CD14-positive monocyte (primary cell): ENCODE results near the gene ARRB1. TPM values are rescaled to one million over a fixed set of nuclear protein-coding genes. Genes with fewer than 3 reads are reported as not detected.

Source experiments
- DNase-seq, 3 donors: peaks; one replicate each; pipeline ENCODE4 v3.0.0-alpha.2; 2011 to 2022
- H2AFZ ChIP-seq: 2 replicates; pipeline ENCODE4 v1.6.0; 2012; ENCODE audit warnings: mild to moderate bottlenecking, low read depth, low read length, inconsistent platforms; ENCODE audit not compliant: insufficient read depth, poor library complexity, severe bottlenecking
- H3K27ac ChIP-seq, 2 donors: 1 replicate in 1 of 2; 2 replicates in 1 of 2; pipeline ENCODE4 v1.5.1; 2012 to 2013; ENCODE audit warnings: low read length in 2 of 2, control low read depth in 1 of 2, inconsistent platforms in 1 of 2, low read depth in 1 of 2, mild to moderate bottlenecking in 1 of 2
- H3K27me3 ChIP-seq, 2 donors: one replicate each; pipeline versions ENCODE4 v1.6.0 to v1.6.1; 2011 to 2013; ENCODE audit warnings: low read length in 2 of 2; ENCODE audit not compliant: control insufficient read depth in 2 of 2, insufficient read depth in 2 of 2
- H3K36me3 ChIP-seq, 2 donors: replicated peaks in 1 of 2; 1 replicate in 1 of 2; 2 replicates in 1 of 2; pipeline versions ENCODE4 v1.5.1 to v1.6.1; 2012 to 2013; ENCODE audit warnings: low read length in 2 of 2, control low read depth in 1 of 2, inconsistent platforms in 1 of 2, mild to moderate bottlenecking in 1 of 2; ENCODE audit not compliant: insufficient read depth in 2 of 2, control insufficient read depth in 1 of 2
- H3K4me1 ChIP-seq, 2 donors: 1 replicate in 1 of 2; 2 replicates in 1 of 2; pipeline versions ENCODE4 v1.5.1 to v1.6.1; 2012 to 2013; ENCODE audit warnings: low read length in 2 of 2, control low read depth in 1 of 2, inconsistent platforms in 1 of 2, mild to moderate bottlenecking in 1 of 2, moderate library complexity in 1 of 2; ENCODE audit not compliant: insufficient read depth in 2 of 2, control insufficient read depth in 1 of 2
- H3K4me2 ChIP-seq: replicated peaks from 2 replicates; pipeline ENCODE3; 2012; ENCODE audit warnings: low read length, moderate library complexity, mild to moderate bottlenecking; ENCODE audit not compliant: poor library complexity, severe bottlenecking; ENCODE audit errors: extremely low read depth
- H3K4me3 ChIP-seq, 3 experiments: fragments of 200-600 bp in 1 of 3; sonication (generic) in 1 of 3; replicated peaks in 1 of 3; 1 replicate in 2 of 3; 2 replicates in 1 of 3; pipeline ENCODE4 v1.5.1; 2011 to 2013; ENCODE audit warnings: low read length in 3 of 3, mild to moderate bottlenecking in 3 of 3, control low read depth in 2 of 3, low read depth in 2 of 3, inconsistent platforms in 1 of 3, moderate library complexity in 1 of 3
- H3K79me2 ChIP-seq: 2 replicates; pipeline ENCODE4 v1.6.0; 2012; ENCODE audit warnings: mild to moderate bottlenecking, control low read depth, inconsistent platforms, low read length, moderate library complexity; ENCODE audit not compliant: insufficient read depth
- H3K9ac ChIP-seq: 2 replicates; pipeline ENCODE4 v1.6.0; 2017; ENCODE audit warnings: low read length, mild to moderate bottlenecking; ENCODE audit not compliant: insufficient read depth, poor library complexity, severe bottlenecking
- H3K9me3 ChIP-seq, 2 donors: replicated peaks in 1 of 2; 1 replicate in 1 of 2; 2 replicates in 1 of 2; pipeline versions ENCODE4 v1.5.1 to v1.6.1; 2012 to 2013; ENCODE audit warnings: low read length in 2 of 2, control low read depth in 1 of 2; ENCODE audit not compliant: control insufficient read depth in 1 of 2, insufficient read depth in 1 of 2
- H4K20me1 ChIP-seq: 2 replicates; pipeline ENCODE4 v1.6.0; 2012; ENCODE audit warnings: mild to moderate bottlenecking, low read length, control low read depth, moderate library complexity; ENCODE audit not compliant: insufficient read depth
- H3K27ac Mint-ChIP-seq, 7 donors: one replicate each; pipeline ENCODE4 v1.8.0; 2020; ENCODE audit warnings: mild to moderate bottlenecking in 7 of 7, mixed read lengths in 7 of 7, moderate library complexity in 6 of 7, inconsistent platforms in 2 of 7
- H3K27me3 Mint-ChIP-seq, 3 donors: one replicate each; pipeline ENCODE4 v1.8.0; 2021 to 2022; ENCODE audit warnings: low read depth in 3 of 3, mild to moderate bottlenecking in 3 of 3, mixed read lengths in 3 of 3, moderate library complexity in 3 of 3, inconsistent platforms in 1 of 3
- H3K36me3 Mint-ChIP-seq, 2 donors: one replicate each; pipeline ENCODE4 v1.8.0; 2020; ENCODE audit warnings: mixed read lengths in 2 of 2, inconsistent platforms in 1 of 2, mild to moderate bottlenecking in 1 of 2
- H3K4me1 Mint-ChIP-seq: one replicate; pipeline ENCODE4 v1.8.0; 2020; ENCODE audit warnings: mild to moderate bottlenecking, mixed read lengths
- H3K4me3 Mint-ChIP-seq, 2 donors: one replicate each; pipeline ENCODE4 v1.8.0; 2020; ENCODE audit warnings: mild to moderate bottlenecking in 2 of 2, mixed read lengths in 2 of 2, moderate library complexity in 1 of 2
- H3K9me3 Mint-ChIP-seq, 7 donors: one replicate each; pipeline ENCODE4 v1.8.0; 2020 to 2022; ENCODE audit warnings: mixed read lengths in 7 of 7, mild to moderate bottlenecking in 6 of 7, moderate library complexity in 6 of 7, inconsistent platforms in 2 of 7
- CTCF ChIP-seq: fragments of 200-600 bp; IDR thresholded peaks from one replicate; pipeline ENCODE4 v1.8.0; 2022; ENCODE audit warnings: antibody characterized with exemption, mild to moderate bottlenecking
- WGBS: methylation state at CpG from one replicate; pipeline ENCODE4 v1.1.5; 2013; ENCODE audit warnings: missing lambda C conversion rate; ENCODE audit not compliant: insufficient coverage; 5-methylcytosine and 5-hydroxymethylcytosine counted together
- intact Hi-C, 2 donors: fragments of 100-400 bp; cut with micrococcal nuclease; formaldehyde crosslinking; loops; one replicate each; pipeline versions ENCODE4 v1.15.0 to v1.15.1; 2023
- polyA plus RNA-seq, 3 donors: library from polyadenylated mRNA; depleted of rRNA in 1 of 3; unstranded in 2 of 3; stranded (reverse) in 1 of 3; fragments of 300-500 nt in 2 of 3; fragments of >200 nt in 1 of 3; fragmentation: Illumina TruSeq in 2 of 3; gene quantifications; 1 replicate in 2 of 3; 2 replicates in 1 of 3; pipeline ENCODE4 v1.2.3, GENCODE V29; 2012 to 2021

ARRB1 gene
- polyA plus RNA-seq, 3 donors, result 52.6 to 114 (median 66.5) TPM

GRCh38 chr11:75241036-75241905 lies 110.2 kb downstream of the ARRB1 start:
- H3K4me3 ChIP-seq, result peak overlapping the region in 1 of 3 experiments; percentile 59
- intact Hi-C loops, result loop anchor here in 1 of 2 donors (2.0 to 5.0 kb wide), 2 partner anchors 34 to 98 kb away; no protein-coding TSS in a partner anchor
- H3K9ac ChIP-seq, result no peak overlapping the region
- peaks cover 0 to 15% of the 10 kb centered on the region in 2 donors for H3K9me3 ChIP-seq
- peaks cover 8 to 22% of the 10 kb centered on the region in 2 donors for H3K4me1 ChIP-seq
- peaks cover 54 to 70% (median 68%) of the 10 kb centered on the region in 3 donors for H3K27me3 Mint-ChIP-seq
- under 1% methylated on average over 140 of the region's 140 CpGs for WGBS
- no peak overlapping the region for H3K27ac Mint-ChIP-seq
- peak; percentile 96 for TF ChIP-seq CTCF
- H3K27me3 ChIP-seq, result peaks cover 44 to 66% of the 10 kb centered on the region in 2 donors
- no peaks in the 10 kb centered on the region for H3K79me2 ChIP-seq
- H3K36me3 Mint-ChIP-seq, result peaks cover 4 to 6% of the 10 kb centered on the region in 2 donors
- H3K9me3 Mint-ChIP-seq, result peaks cover 0 to 18% (median 9%) of the 10 kb centered on the region in 7 donors
- no peaks in the 10 kb centered on the region for H3K36me3 ChIP-seq
- peak overlapping the region; percentile 64 to 80 for H3K4me3 Mint-ChIP-seq
- no peak overlapping the region for H3K27ac ChIP-seq
- no peaks in the 10 kb centered on the region for H4K20me1 ChIP-seq
- peak overlapping the region; percentile 61 for H2AFZ ChIP-seq
- peak; percentile 80 to 83 (median 83) for DNase-seq
- H3K4me2 ChIP-seq, result peak overlapping the region; percentile 69
- H3K4me1 Mint-ChIP-seq, result peaks cover 8% of the 10 kb centered on the region

GRCh38 chr11:75240311-75241035 lies 111.0 kb downstream of the ARRB1 start, which contains the start of gene TPBGL:
Gene TPBGL (plus strand): TSS chr11:75240774. CDS start chr11:75241050, 276 bp downstream.
- Mint-ChIP-seq H3K4me1 (peaks cover 8% of the 10 kb centered on the region), H3K9me3 (peaks cover 0 to 18% (median 10%) of the 10 kb centered on the region in 7 donors), H3K4me3 (peak within 1 kb of the TSS; percentile 47 to 81), H3K27me3 (peaks cover 58 to 72% (median 69%) of the 10 kb centered on the region in 3 donors), H3K27ac (no peak within 1 kb of the TSS), H3K36me3 (peaks cover 4 to 6% of the 10 kb centered on the region in 2 donors)
- Histone ChIP-seq H3K9me3 (peaks cover 0 to 15% of the 10 kb centered on the region in 2 donors), H3K27me3 (peaks cover 44 to 66% of the 10 kb centered on the region in 2 donors), H2AFZ (peak within 1 kb of the TSS; percentile 46), H3K4me1 (peaks cover 8 to 22% of the 10 kb centered on the region in 2 donors), H3K4me2 (peak within 1 kb of the TSS; percentile 69), H3K36me3 (no peaks in the 10 kb centered on the region), H3K79me2 (no peaks in the 10 kb centered on the region), H3K27ac (no peak within 1 kb of the TSS), H3K4me3 (peak within 1 kb of the TSS in 1 of 3 experiments; percentile 59), H3K9ac (no peak within 1 kb of the TSS), H4K20me1 (no peaks in the 10 kb centered on the region)
- no peak for DNase-seq
- intact Hi-C loops, result loop anchor here in 1 of 2 donors (2.0 to 5.0 kb wide), 2 partner anchors 33 to 98 kb away; no protein-coding TSS in a partner anchor
- 2% methylated on average over 45 of the region's 58 CpGs for WGBS
- TF ChIP-seq CTCF, result no peak
